ENCODE results near the gene CALM1. TPM values are rescaled to one million over a fixed set of nuclear protein-coding genes. Genes with fewer than 3 reads are reported as not detected.

CALM1 gene
- total RNA-seq, 1 donor = 227 TPM

DNA sequence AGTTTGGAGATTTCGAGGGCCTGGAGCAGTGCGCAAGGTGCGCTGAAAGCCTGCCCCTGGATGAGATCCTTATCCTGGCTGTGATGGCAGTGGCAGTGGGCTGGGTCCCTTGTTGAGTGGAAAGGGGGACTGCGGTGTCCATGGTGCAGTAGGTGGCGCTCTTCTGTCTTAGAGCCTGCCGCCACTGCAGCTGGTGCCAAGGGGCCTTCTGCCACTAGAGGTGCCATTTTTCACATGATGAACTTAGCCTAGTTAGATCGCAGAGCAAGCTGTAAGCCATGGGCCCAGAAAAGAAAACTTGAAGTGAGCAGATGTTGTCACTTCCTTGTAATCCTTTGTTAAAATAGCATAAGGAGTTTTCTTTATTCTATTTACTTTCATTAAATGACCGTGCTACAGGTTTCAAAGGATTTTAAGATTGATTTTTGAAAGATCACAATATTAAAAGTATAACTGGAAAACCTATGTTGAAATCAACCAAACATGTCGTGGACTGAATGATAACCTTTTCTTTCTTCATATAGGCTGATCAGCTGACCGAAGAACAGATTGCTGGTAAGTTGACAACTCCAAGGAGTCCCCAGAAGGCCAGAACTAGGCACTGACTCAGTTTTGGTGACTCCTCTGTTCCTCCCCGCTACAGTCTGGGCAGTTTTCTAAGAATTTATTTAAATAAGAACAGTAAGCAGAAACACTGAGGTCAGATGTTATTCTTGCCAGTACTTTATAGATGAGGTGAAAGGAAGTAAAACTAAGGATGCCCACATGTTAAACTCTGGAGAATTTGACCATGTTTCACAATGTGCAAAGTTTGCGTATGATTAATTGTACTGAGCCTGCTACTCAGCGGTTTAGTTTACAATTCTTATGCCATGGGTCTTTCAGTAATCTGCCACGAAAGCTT, 3.0 kb downstream of the CALM1 start:
- Histone ChIP-seq H3K36me3 (ENCODE audit: insufficient read depth, low read length) (peaks cover 45% of the 10 kb centered on the region), H3K4me3 (ENCODE audit: insufficient read depth, low read length) (peak overlapping the region; percentile 95), H4K20me1 (ENCODE audit: insufficient read depth, low read length) (peaks cover 49% of the 10 kb centered on the region), H3K27ac (ENCODE audit: low read depth, low read length) (peak overlapping the region; percentile 59), H3K4me1 (ENCODE audit: insufficient read depth, low read length) (peaks cover 31% of the 10 kb centered on the region), H2AFZ (ENCODE audit: low read length) (no peak overlapping the region), H3K4me2 (ENCODE audit: insufficient read depth, low read length) (peak overlapping the region; percentile 82), H3K9me3 (ENCODE audit: low read depth, low read length) (no peaks in the 10 kb centered on the region), H3K79me2 (ENCODE audit: insufficient read depth, low read length) (peaks cover 64% of the 10 kb centered on the region), H3K27me3 (ENCODE audit: insufficient read depth, low read length) (no peaks in the 10 kb centered on the region)
- TF ChIP-seq, protein P1, sequence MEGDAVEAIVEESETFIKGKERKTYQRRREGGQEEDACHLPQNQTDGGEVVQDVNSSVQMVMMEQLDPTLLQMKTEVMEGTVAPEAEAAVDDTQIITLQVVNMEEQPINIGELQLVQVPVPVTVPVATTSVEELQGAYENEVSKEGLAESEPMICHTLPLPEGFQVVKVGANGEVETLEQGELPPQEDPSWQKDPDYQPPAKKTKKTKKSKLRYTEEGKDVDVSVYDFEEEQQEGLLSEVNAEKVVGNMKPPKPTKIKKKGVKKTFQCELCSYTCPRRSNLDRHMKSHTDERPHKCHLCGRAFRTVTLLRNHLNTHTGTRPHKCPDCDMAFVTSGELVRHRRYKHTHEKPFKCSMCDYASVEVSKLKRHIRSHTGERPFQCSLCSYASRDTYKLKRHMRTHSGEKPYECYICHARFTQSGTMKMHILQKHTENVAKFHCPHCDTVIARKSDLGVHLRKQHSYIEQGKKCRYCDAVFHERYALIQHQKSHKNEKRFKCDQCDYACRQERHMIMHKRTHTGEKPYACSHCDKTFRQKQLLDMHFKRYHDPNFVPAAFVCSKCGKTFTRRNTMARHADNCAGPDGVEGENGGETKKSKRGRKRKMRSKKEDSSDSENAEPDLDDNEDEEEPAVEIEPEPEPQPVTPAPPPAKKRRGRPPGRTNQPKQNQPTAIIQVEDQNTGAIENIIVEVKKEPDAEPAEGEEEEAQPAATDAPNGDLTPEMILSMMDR (IDR thresholded peaks at IDR 0.05; ENCODE audit: extremely low read depth, low read depth, low read length) = peak; percentile 100
- peak; percentile 96 for DNase-seq (ENCODE audit: insufficient read length, low spot score, missing footprints)

DNA sequence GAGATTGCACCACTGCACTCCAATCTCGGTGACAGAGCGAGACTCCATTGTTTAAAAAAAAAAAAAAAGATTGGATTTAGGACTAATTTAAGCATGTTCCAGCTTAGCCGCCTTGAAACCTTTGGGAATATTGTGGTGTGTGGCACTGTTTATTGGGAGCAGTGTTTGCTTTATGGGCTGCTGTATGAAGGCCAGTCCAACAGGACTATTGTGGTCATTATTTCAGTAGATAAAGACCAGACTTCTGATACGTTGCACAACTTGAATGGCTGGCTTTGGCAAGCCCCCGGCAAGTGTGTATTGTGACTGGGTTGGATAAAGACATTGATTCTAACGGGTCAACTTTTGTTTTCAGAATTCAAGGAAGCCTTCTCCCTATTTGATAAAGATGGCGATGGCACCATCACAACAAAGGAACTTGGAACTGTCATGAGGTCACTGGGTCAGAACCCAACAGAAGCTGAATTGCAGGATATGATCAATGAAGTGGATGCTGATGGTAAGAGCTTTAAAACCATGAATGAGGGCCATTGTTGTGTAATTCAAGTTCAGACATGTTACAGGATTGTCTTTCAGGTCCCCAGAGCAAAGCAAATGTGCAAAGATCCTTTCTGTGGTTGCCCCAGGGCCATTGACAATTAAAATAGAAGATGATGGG, 4.2 kb downstream of the CALM1 start:
- Histone ChIP-seq H3K36me3 (ENCODE audit: insufficient read depth, low read length) (peaks cover 57% of the 10 kb centered on the region), H3K79me2 (ENCODE audit: insufficient read depth, low read length) (peaks cover 64% of the 10 kb centered on the region)

DNA sequence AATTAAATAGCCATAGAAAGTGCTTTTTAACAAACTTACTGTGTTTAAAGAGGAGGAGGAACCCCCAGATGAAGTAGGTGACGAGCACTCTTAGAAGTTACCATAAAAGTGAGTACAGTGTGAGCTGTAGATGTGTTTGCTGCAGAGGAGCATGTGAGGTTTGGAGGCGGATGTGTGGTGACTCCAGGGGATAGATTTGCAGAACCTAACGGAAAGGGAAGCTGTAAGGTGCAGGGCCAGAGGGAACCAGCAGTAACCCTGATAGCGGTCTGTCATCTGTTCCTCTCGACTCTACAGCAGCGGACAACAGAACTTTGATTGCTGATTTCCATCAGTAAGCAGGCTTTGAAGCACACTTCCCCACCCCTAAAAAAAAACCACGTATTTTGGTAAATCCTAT, 5.2 kb downstream of the CALM1 start:
- Histone ChIP-seq H4K20me1 (ENCODE audit: insufficient read depth, low read length) (peaks cover 49% of the 10 kb centered on the region), H3K36me3 (ENCODE audit: insufficient read depth, low read length) (peaks cover 57% of the 10 kb centered on the region), H3K4me1 (ENCODE audit: insufficient read depth, low read length) (peaks cover 25% of the 10 kb centered on the region), H2AFZ (ENCODE audit: low read length) (no peak overlapping the region), H3K79me2 (ENCODE audit: insufficient read depth, low read length) (peaks cover 66% of the 10 kb centered on the region), H3K27me3 (ENCODE audit: insufficient read depth, low read length) (no peaks in the 10 kb centered on the region), H3K4me3 (ENCODE audit: insufficient read depth, low read length) (no peak overlapping the region), H3K4me2 (ENCODE audit: insufficient read depth, low read length) (no peak overlapping the region), H3K27ac (ENCODE audit: low read depth, low read length) (no peak overlapping the region), H3K9me3 (ENCODE audit: low read depth, low read length) (no peaks in the 10 kb centered on the region)
- TF ChIP-seq, protein P1 (IDR thresholded peaks at IDR 0.05; ENCODE audit: extremely low read depth, low read depth, low read length) = no peak
- DNase-seq (ENCODE audit: insufficient read length, low spot score, missing footprints) = no peak

More for the DNA sequence above, 4.2 kb downstream of the CALM1 start:
- H3K27me3 ChIP-seq (ENCODE audit: insufficient read depth, low read length) = no peaks in the 10 kb centered on the region
- peak overlapping the region; percentile 59 for H3K27ac ChIP-seq (ENCODE audit: low read depth, low read length)
- H2AFZ ChIP-seq (ENCODE audit: low read length) = no peak overlapping the region
- H4K20me1 ChIP-seq (ENCODE audit: insufficient read depth, low read length) = peaks cover 49% of the 10 kb centered on the region
- no peak overlapping the region for H3K4me2 ChIP-seq (ENCODE audit: insufficient read depth, low read length)
- H3K9me3 ChIP-seq (ENCODE audit: low read depth, low read length) = no peaks in the 10 kb centered on the region
- H3K4me3 ChIP-seq (ENCODE audit: insufficient read depth, low read length) = no peak overlapping the region
- TF ChIP-seq, protein P1 (IDR thresholded peaks at IDR 0.05; ENCODE audit: extremely low read depth, low read depth, low read length) = no peak
- no peak for DNase-seq (ENCODE audit: insufficient read length, low spot score, missing footprints)
- peaks cover 30% of the 10 kb centered on the region for H3K4me1 ChIP-seq (ENCODE audit: insufficient read depth, low read length)

DNA sequence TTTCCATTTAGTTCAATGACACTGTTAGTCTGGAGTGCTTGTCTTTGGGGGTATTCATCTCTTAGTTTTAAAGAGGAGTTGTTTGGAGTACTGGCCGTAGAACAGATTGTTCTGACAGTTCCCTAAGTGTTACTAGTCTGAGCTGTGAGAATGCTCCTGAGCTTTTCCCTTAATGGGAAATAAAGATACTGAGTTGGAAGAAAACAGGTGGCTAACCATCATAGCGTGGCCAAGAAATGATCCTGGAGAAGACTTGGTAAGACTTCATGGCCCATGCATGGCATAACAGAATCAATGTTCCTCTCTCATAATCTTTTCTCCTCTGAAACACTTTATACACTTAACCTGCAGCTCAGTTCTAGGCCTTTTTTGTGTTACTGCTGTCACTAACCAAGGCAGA, 6.2 kb downstream of the CALM1 start:
- peaks cover 59% of the 10 kb centered on the region for H3K79me2 ChIP-seq (ENCODE audit: insufficient read depth, low read length)
- no peak overlapping the region for H2AFZ ChIP-seq (ENCODE audit: low read length)
- H3K36me3 ChIP-seq (ENCODE audit: insufficient read depth, low read length) = peaks cover 62% of the 10 kb centered on the region
- H3K4me2 ChIP-seq (ENCODE audit: insufficient read depth, low read length) = no peak overlapping the region
- H3K9me3 ChIP-seq (ENCODE audit: low read depth, low read length) = no peaks in the 10 kb centered on the region
- TF ChIP-seq, protein P1 (IDR thresholded peaks at IDR 0.05; ENCODE audit: extremely low read depth, low read depth, low read length) = no peak
- H3K27ac ChIP-seq (ENCODE audit: low read depth, low read length) = no peak overlapping the region
- H3K27me3 ChIP-seq (ENCODE audit: insufficient read depth, low read length) = no peaks in the 10 kb centered on the region
- H4K20me1 ChIP-seq (ENCODE audit: insufficient read depth, low read length) = peaks cover 49% of the 10 kb centered on the region
- no peak for DNase-seq (ENCODE audit: insufficient read length, low spot score, missing footprints)
- peaks cover 25% of the 10 kb centered on the region for H3K4me1 ChIP-seq (ENCODE audit: insufficient read depth, low read length)
- no peak overlapping the region for H3K4me3 ChIP-seq (ENCODE audit: insufficient read depth, low read length)

All from osteoblast (primary cell).